Measurements from ENCODE around the gene RASA1. TPM values are rescaled to one million over a fixed set of nuclear protein-coding genes. Genes with fewer than 3 reads are reported as not detected.
"Not testable (repeated sequence)": the region's sequence is repeated elsewhere in the genome, so short reads cannot be mapped to it uniquely, and the experiment has no call there.

The RASA1 gene
- total RNA-seq, 1 donor from 2014 or later = 22.6 TPM

GRCh38 chr5:87268970-87269377 is 1.3 kb downstream of the RASA1 start:
- FAIRE-seq (no peak), DNase-seq (ENCODE audit: low read depth) (peak; percentile 18)
- H3K36me3 ChIP-seq (ENCODE audit: control insufficient read depth, insufficient read depth, low read length) = no peaks in the 10 kb centered on the region
- peak overlapping the region; percentile 68 for H3K4me3 ChIP-seq (ENCODE audit: low read depth, low read length)
- TF ChIP-seq CTCF (IDR thresholded peaks at IDR 0.05; ENCODE audit: insufficient read depth, low read length, severe bottlenecking) = no peak
- no peaks in the 10 kb centered on the region for H3K27me3 ChIP-seq (ENCODE audit: control insufficient read depth, insufficient read depth, low read length)

- H3K27me3 ChIP-seq (ENCODE audit: control insufficient read depth, insufficient read depth, low read length); H3K4me3 ChIP-seq (ENCODE audit: low read depth, low read length); FAIRE-seq; H3K36me3 ChIP-seq (ENCODE audit: control insufficient read depth, insufficient read depth, low read length); DNase-seq (ENCODE audit: low read depth): not testable (repeated sequence)
Observed at GRCh38 chr5:87270888-87271287, 3.2 kb downstream of the RASA1 start.

GRCh38 chr5:87276655-87277054 is 9.0 kb downstream of the RASA1 start:
- FAIRE-seq (no peak), DNase-seq (ENCODE audit: low read depth) (no peak)
- no peak for TF ChIP-seq CTCF (IDR thresholded peaks at IDR 0.05; ENCODE audit: insufficient read depth, low read length, severe bottlenecking)
- Histone ChIP-seq H3K36me3 (ENCODE audit: control insufficient read depth, insufficient read depth, low read length) (no peaks in the 10 kb centered on the region), H3K27me3 (ENCODE audit: control insufficient read depth, insufficient read depth, low read length) (no peaks in the 10 kb centered on the region), H3K4me3 (ENCODE audit: low read depth, low read length) (no peak overlapping the region)

- Histone ChIP-seq H3K27me3 (ENCODE audit: control insufficient read depth, insufficient read depth, low read length) (no peaks in the 10 kb centered on the region), H3K36me3 (ENCODE audit: control insufficient read depth, insufficient read depth, low read length) (no peaks in the 10 kb centered on the region)
- TF ChIP-seq CTCF (IDR thresholded peaks at IDR 0.05; ENCODE audit: insufficient read depth, low read length, severe bottlenecking) = no peak
Observed at GRCh38 chr5:87277279-87277835, 9.7 kb downstream of the RASA1 start.

GRCh38 chr5:87278590-87279100 is 11.0 kb downstream of the RASA1 start:
- Histone ChIP-seq H3K36me3 (ENCODE audit: control insufficient read depth, insufficient read depth, low read length) (no peaks in the 10 kb centered on the region), H3K27me3 (ENCODE audit: control insufficient read depth, insufficient read depth, low read length) (no peaks in the 10 kb centered on the region), H3K4me3 (ENCODE audit: low read depth, low read length) (no peak overlapping the region)
- FAIRE-seq (no peak), DNase-seq (ENCODE audit: low read depth) (no peak)
- no peak for TF ChIP-seq CTCF (IDR thresholded peaks at IDR 0.05; ENCODE audit: insufficient read depth, low read length, severe bottlenecking)

More at GRCh38 chr5:87277279-87277835, 9.7 kb downstream of the RASA1 start:
- no peak overlapping the region for H3K4me3 ChIP-seq (ENCODE audit: low read depth, low read length)
- DNase-seq (ENCODE audit: low read depth) (no peak), FAIRE-seq (no peak)

GRCh38 chr5:87282269-87282668 is 14.6 kb downstream of the RASA1 start:
- Histone ChIP-seq H3K36me3 (ENCODE audit: control insufficient read depth, insufficient read depth, low read length) (no peaks in the 10 kb centered on the region), H3K4me3 (ENCODE audit: low read depth, low read length) (no peak overlapping the region), H3K27me3 (ENCODE audit: control insufficient read depth, insufficient read depth, low read length) (no peaks in the 10 kb centered on the region)
- FAIRE-seq (no peak), DNase-seq (ENCODE audit: low read depth) (no peak)
- TF ChIP-seq CTCF (IDR thresholded peaks at IDR 0.05; ENCODE audit: insufficient read depth, low read length, severe bottlenecking) = no peak

- FAIRE-seq; H3K36me3 ChIP-seq (ENCODE audit: control insufficient read depth, insufficient read depth, low read length); DNase-seq (ENCODE audit: low read depth); H3K27me3 ChIP-seq (ENCODE audit: control insufficient read depth, insufficient read depth, low read length); H3K4me3 ChIP-seq (ENCODE audit: low read depth, low read length): not testable (repeated sequence)
Observed at GRCh38 chr5:87287266-87287665, 19.6 kb downstream of the RASA1 start.

Measured in bronchial epithelial cell (primary cell).